ENCODE measurements around the gene HIPK1. TPM values are rescaled to one million over a fixed set of nuclear protein-coding genes. Genes with fewer than 3 reads are reported as not detected.

HIPK1 gene
- total RNA-seq, 1 donor, result 23.9 TPM

- Histone ChIP-seq H3K36me3 (ENCODE audit: insufficient read depth, low read length) (peaks cover 9% of the 10 kb centered on the region), H3K79me2 (ENCODE audit: insufficient read depth, low read length) (peaks cover 52% of the 10 kb centered on the region), H4K20me1 (ENCODE audit: insufficient read depth, low read length) (no peaks in the 10 kb centered on the region), H3K27me3 (ENCODE audit: insufficient read depth, low read length) (no peaks in the 10 kb centered on the region), H2AFZ (ENCODE audit: low read length) (no peak overlapping the region), H3K4me2 (ENCODE audit: insufficient read depth, low read length) (no peak overlapping the region), H3K4me1 (ENCODE audit: insufficient read depth, low read length) (peaks cover 3% of the 10 kb centered on the region), H3K4me3 (ENCODE audit: insufficient read depth, low read length) (no peak overlapping the region), H3K9me3 (ENCODE audit: low read depth, low read length) (no peaks in the 10 kb centered on the region), H3K27ac (ENCODE audit: low read depth, low read length) (no peak overlapping the region)
- TF ChIP-seq CTCF (IDR thresholded peaks at IDR 0.05; ENCODE audit: extremely low read depth, low read depth, low read length), result no peak
- no peak for DNase-seq (ENCODE audit: insufficient read length, low spot score, missing footprints)
Measured at GRCh38 chr1:113951719-113952118, 22.6 kb downstream of the HIPK1 start.

DNA sequence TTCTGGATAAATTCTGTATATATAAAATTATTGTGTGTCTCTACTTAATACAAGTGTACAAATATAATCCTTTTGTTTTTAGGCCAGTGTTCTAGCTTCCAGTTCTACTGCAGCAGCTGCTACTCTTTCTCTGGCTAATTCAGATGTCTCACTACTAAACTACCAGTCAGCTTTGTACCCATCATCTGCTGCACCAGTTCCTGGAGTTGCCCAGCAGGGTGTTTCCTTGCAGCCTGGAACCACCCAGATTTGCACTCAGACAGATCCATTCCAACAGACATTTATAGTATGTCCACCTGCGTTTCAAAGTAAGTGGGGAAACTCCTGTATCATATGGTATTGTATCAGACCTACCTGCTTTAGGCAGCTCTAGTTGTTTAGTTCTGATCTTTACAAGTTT lies 28.9 kb downstream of the HIPK1 start:
- no peak overlapping the region for H3K4me3 ChIP-seq (ENCODE audit: insufficient read depth, low read length)
- H3K9me3 ChIP-seq (ENCODE audit: low read depth, low read length), result no peaks in the 10 kb centered on the region
- no peaks in the 10 kb centered on the region for H3K4me1 ChIP-seq (ENCODE audit: insufficient read depth, low read length)
- no peak for DNase-seq (ENCODE audit: insufficient read length, low spot score, missing footprints)
- H3K27me3 ChIP-seq (ENCODE audit: insufficient read depth, low read length), result no peaks in the 10 kb centered on the region
- H3K79me2 ChIP-seq (ENCODE audit: insufficient read depth, low read length), result peaks cover 2% of the 10 kb centered on the region
- no peak for TF ChIP-seq CTCF (IDR thresholded peaks at IDR 0.05; ENCODE audit: extremely low read depth, low read depth, low read length)
- no peak overlapping the region for H3K27ac ChIP-seq (ENCODE audit: low read depth, low read length)
- no peak overlapping the region for H2AFZ ChIP-seq (ENCODE audit: low read length)
- peaks cover 33% of the 10 kb centered on the region for H3K36me3 ChIP-seq (ENCODE audit: insufficient read depth, low read length)
- no peak overlapping the region for H3K4me2 ChIP-seq (ENCODE audit: insufficient read depth, low read length)
- no peaks in the 10 kb centered on the region for H4K20me1 ChIP-seq (ENCODE audit: insufficient read depth, low read length)

GRCh38 chr1:113958691-113959090 lies 29.6 kb downstream of the HIPK1 start:
- no peak for DNase-seq (ENCODE audit: insufficient read length, low spot score, missing footprints)
- H3K4me1 ChIP-seq (ENCODE audit: insufficient read depth, low read length), result no peaks in the 10 kb centered on the region
- H3K27me3 ChIP-seq (ENCODE audit: insufficient read depth, low read length), result no peaks in the 10 kb centered on the region
- TF ChIP-seq CTCF (IDR thresholded peaks at IDR 0.05; ENCODE audit: extremely low read depth, low read depth, low read length), result no peak
- no peak overlapping the region for H3K4me2 ChIP-seq (ENCODE audit: insufficient read depth, low read length)
- H3K79me2 ChIP-seq (ENCODE audit: insufficient read depth, low read length), result peaks cover 2% of the 10 kb centered on the region
- H4K20me1 ChIP-seq (ENCODE audit: insufficient read depth, low read length), result no peaks in the 10 kb centered on the region
- H3K36me3 ChIP-seq (ENCODE audit: insufficient read depth, low read length), result peaks cover 39% of the 10 kb centered on the region
- no peak overlapping the region for H3K27ac ChIP-seq (ENCODE audit: low read depth, low read length)
- no peak overlapping the region for H2AFZ ChIP-seq (ENCODE audit: low read length)
- H3K4me3 ChIP-seq (ENCODE audit: insufficient read depth, low read length), result no peak overlapping the region
- H3K9me3 ChIP-seq (ENCODE audit: low read depth, low read length), result no peaks in the 10 kb centered on the region

DNA sequence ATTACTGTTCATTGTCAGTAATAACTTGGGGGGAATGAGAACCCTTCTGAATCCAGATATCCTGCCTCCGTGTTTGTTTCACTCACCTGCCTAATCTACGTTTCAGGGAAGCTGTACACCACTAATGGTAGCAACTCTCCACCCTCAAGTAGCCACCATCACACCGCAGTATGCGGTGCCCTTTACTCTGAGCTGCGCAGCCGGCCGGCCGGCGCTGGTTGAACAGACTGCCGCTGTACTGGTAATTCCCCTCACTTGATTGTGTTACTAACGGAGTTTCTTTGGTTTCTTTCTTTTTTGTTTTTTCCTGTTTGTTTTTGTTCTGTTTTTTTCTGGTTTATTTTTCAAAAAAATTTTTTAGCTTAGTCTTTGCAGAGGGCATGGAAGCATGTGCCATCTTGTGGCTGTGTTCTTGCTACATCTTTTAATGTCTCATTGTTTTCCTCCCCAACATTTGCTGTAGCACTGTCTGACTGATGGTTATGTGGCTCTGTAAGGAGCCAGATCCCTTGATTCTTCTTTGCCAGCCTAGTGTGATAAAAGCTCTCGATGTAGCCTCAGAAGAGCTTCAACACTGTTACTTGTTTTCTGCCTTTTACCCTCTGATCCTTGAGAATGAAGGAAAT lies 34.3 kb downstream of the HIPK1 start:
- Histone ChIP-seq H3K79me2 (ENCODE audit: insufficient read depth, low read length) (no peaks in the 10 kb centered on the region), H3K4me1 (ENCODE audit: insufficient read depth, low read length) (no peaks in the 10 kb centered on the region), H3K4me2 (ENCODE audit: insufficient read depth, low read length) (no peak overlapping the region), H3K27me3 (ENCODE audit: insufficient read depth, low read length) (no peaks in the 10 kb centered on the region), H3K9me3 (ENCODE audit: low read depth, low read length) (no peaks in the 10 kb centered on the region), H3K27ac (ENCODE audit: low read depth, low read length) (no peak overlapping the region), H2AFZ (ENCODE audit: low read length) (no peak overlapping the region), H4K20me1 (ENCODE audit: insufficient read depth, low read length) (no peaks in the 10 kb centered on the region), H3K36me3 (ENCODE audit: insufficient read depth, low read length) (peaks cover 43% of the 10 kb centered on the region), H3K4me3 (ENCODE audit: insufficient read depth, low read length) (no peak overlapping the region)
- peak; percentile 44 for TF ChIP-seq CTCF (IDR thresholded peaks at IDR 0.05; ENCODE audit: extremely low read depth, low read depth, low read length)
- no peak for DNase-seq (ENCODE audit: insufficient read length, low spot score, missing footprints)
